ENCODE results near the gene TTC13.

The TTC13 gene

GRCh38 chr1:230939806-230940489 is 38.7 kb downstream of the TTC13 start:
- no peak overlapping the region for H3K4me3 ChIP-seq (ENCODE audit: control insufficient read depth, low read depth, low read length)
- no peak for TF ChIP-seq CTCF (conservative IDR thresholded peaks at IDR 0.05; ENCODE audit: control insufficient read depth, insufficient read depth, low read depth, low read length)
- no peak for DNase-seq (ENCODE audit: low read depth)

- no peak for TF ChIP-seq CTCF (conservative IDR thresholded peaks at IDR 0.05; ENCODE audit: control insufficient read depth, insufficient read depth, low read depth, low read length)
- DNase-seq (ENCODE audit: low read depth) = no peak
- no peak overlapping the region for H3K4me3 ChIP-seq (ENCODE audit: control insufficient read depth, low read depth, low read length)
Observed at GRCh38 chr1:230938924-230939368, 39.7 kb downstream of the TTC13 start.

GRCh38 chr1:230937371-230937770 is 41.3 kb downstream of the TTC13 start:
- TF ChIP-seq CTCF (conservative IDR thresholded peaks at IDR 0.05; ENCODE audit: control insufficient read depth, insufficient read depth, low read depth, low read length) = no peak
- H3K4me3 ChIP-seq (ENCODE audit: control insufficient read depth, low read depth, low read length) = no peak overlapping the region
- no peak for DNase-seq (ENCODE audit: low read depth)

GRCh38 chr1:230936475-230936874 is 42.2 kb downstream of the TTC13 start:
- TF ChIP-seq CTCF (conservative IDR thresholded peaks at IDR 0.05; ENCODE audit: control insufficient read depth, insufficient read depth, low read depth, low read length) = no peak
- no peak for DNase-seq (ENCODE audit: low read depth)

GRCh38 chr1:230935852-230936251 is 42.8 kb downstream of the TTC13 start:
- TF ChIP-seq CTCF (conservative IDR thresholded peaks at IDR 0.05; ENCODE audit: control insufficient read depth, insufficient read depth, low read depth, low read length) = no peak
- no peak for DNase-seq (ENCODE audit: low read depth)
- H3K4me3 ChIP-seq (ENCODE audit: control insufficient read depth, low read depth, low read length) = no peak overlapping the region

More at GRCh38 chr1:230936475-230936874, 42.2 kb downstream of the TTC13 start:
- no peak overlapping the region for H3K4me3 ChIP-seq (ENCODE audit: control insufficient read depth, low read depth, low read length)

- no peak overlapping the region for H3K4me3 ChIP-seq (ENCODE audit: control insufficient read depth, low read depth, low read length)
- no peak for DNase-seq (ENCODE audit: low read depth)
- no peak for TF ChIP-seq CTCF (conservative IDR thresholded peaks at IDR 0.05; ENCODE audit: control insufficient read depth, insufficient read depth, low read depth, low read length)
Observed at GRCh38 chr1:230930986-230931385, 47.7 kb downstream of the TTC13 start.
